KOPT-K1 (cell line): Measurements from ENCODE around the gene PHACTR3.

Source experiments
- H3K27ac ChIP-seq: fragments of 200-600 bp; sonication (generic); 2 replicates; pipeline ENCODE4 v1.5.1; 2016; ENCODE audit warnings: antibody characterized with exemption, mild to moderate bottlenecking, low read depth, low read length; ENCODE audit not compliant: poor library complexity, severe bottlenecking
- H3K36me3 ChIP-seq: fragments of 200-600 bp; sonication (generic); 2 replicates; pipeline ENCODE4 v1.5.1; 2017; ENCODE audit warnings: antibody characterized with exemption, mild to moderate bottlenecking, low read length, moderate library complexity; ENCODE audit not compliant: insufficient read depth
- H3K9me3 ChIP-seq: fragments of 200-600 bp; sonication (generic); 2 replicates; pipeline ENCODE4 v1.5.1; 2017; ENCODE audit warnings: antibody characterized with exemption, low read length, mild to moderate bottlenecking; ENCODE audit not compliant: insufficient read depth, poor library complexity, severe bottlenecking

The PHACTR3 gene

DNA sequence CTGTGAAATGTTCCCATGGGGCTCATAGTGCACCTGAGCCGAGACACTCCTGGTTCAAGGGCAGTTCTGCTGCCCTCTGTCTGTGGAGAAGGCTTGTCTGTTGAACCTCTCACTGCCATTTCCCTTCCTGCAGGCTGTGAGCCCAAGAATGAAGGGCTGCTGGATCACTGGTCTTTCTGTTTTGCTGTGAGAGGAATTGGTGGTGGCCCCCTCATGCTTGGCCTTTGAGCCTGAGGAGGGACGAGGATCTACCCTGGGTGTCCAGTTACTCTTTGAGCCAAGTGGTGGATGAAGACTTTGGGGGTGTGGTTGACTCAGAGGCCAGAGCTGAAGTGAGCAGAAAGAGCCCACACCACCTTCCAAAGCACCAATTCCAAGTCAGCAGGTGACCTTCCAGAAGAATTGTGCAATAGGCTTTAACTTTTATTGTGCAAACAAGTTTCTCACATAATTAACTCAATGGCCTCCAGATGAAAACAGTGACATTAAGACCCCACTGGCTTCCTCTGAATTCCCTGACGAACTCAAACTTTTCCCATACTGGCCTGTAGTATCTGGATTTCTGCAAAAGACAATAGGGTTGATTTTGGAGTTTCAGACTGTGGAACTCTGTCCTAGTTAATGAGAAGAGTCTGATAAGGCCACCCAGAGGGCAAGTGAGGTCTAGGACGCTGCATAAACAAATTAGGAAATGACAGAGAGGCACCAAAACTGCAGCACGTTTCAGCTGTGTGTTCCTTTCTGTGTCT, 101.5 kb downstream of the PHACTR3 start:
- no peaks in the 10 kb centered on the region for H3K36me3 ChIP-seq

DNA sequence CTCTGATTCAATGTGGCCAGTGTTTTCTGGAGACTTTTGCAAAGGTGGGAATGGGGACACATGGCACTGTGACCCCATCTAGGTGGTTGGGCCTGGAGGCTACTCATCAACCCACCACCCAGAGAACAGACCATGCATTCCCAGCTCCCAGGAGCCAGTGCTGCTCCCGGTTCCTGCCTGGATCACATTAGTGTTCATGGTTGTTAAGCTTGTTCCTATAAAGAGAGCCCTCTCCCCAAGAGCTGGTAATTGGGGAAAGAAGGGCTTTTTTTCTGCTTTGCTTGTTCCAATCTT, 102.0 kb downstream of the PHACTR3 start:
- Histone ChIP-seq H3K27ac (no peak overlapping the region), H3K9me3 (no peaks in the 10 kb centered on the region), H3K36me3 (no peaks in the 10 kb centered on the region)

More for the DNA sequence above, 101.5 kb downstream of the PHACTR3 start:
- Histone ChIP-seq H3K9me3 (no peaks in the 10 kb centered on the region), H3K27ac (no peak overlapping the region)

DNA sequence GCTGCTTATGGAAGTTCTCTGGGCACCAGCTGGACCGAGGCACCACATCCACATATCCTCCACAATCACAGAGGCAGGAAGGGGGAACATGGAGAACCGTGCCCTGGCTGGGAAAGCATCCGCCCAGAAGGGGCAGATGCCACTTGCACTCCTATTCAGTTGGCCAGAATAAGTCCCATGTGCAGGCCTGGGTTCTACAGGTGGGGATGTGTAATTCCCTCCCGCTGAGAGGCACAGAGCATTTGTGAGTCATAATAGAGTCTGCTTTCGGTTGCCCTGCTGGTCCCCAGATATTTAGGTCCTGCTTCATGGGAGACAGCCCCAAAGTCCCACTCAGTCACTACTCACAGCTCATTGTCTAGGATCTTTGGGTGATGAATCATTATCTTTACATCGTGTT, 104.0 kb downstream of the PHACTR3 start:
- H3K27ac ChIP-seq, result no peak overlapping the region
- no peaks in the 10 kb centered on the region for H3K36me3 ChIP-seq
- H3K9me3 ChIP-seq, result no peaks in the 10 kb centered on the region

DNA sequence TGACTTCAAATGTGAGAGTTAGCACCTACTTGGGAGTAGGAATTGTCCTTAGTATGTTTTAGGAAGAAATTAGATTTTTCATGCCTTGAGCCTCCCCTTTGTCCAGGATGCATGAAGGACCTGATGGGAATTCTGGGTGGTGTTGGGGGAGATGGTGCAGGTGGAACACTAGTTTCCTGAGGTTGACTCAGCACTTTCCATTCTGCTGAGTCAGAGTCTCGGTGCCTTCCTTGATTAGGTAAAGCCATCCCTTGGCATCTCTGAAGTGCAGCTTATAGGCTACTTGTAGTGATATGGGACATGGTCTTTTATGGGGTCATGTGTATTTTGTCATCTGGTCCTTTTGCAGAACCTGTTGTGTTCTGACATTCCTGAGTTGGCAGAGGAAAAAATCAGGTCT, 105.3 kb downstream of the PHACTR3 start:
- Histone ChIP-seq H3K27ac (no peak overlapping the region), H3K36me3 (no peaks in the 10 kb centered on the region), H3K9me3 (no peaks in the 10 kb centered on the region)

DNA sequence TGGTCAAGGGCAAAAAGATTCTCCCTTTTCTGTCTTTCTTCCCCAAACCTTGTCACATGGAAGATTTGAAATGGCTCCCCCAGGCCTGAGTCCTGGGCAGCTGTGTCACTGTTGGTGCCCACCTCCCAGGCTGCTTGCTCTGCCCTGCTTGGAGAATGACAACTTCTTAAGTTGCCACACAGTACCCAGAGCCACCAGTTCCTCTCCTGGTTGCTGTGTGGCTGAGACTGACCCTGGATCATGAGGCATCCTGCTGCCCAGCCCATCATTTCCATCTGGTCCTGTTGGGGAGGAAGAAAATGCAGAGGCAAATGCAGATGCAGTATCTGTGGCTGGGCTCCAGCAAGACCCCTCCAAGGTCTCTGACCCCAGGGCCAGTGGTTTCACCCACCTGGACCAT, 113.7 kb downstream of the PHACTR3 start:
- H3K9me3 ChIP-seq, result no peaks in the 10 kb centered on the region
- no peak overlapping the region for H3K27ac ChIP-seq
- H3K36me3 ChIP-seq, result no peaks in the 10 kb centered on the region

DNA sequence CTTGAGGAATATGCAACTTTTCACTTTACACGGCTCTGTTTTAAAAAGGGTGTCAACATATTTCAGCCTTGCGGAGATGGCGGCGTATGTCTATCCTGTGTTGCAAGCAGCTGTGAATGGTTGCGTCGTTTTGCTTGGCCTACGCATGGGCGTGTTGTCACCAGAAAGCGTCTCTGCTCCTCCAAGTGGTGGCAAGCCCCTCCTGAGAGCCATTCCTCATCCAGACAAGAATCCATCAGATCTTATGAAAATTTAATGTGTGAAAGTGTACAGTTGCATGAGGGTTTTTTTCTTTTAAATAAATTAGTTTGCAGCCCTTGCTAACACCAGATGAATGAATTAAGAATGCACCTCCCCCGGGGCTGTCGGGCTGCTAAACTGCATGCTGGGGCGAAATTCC, 114.4 kb downstream of the PHACTR3 start:
- no peaks in the 10 kb centered on the region for H3K9me3 ChIP-seq
- no peak overlapping the region for H3K27ac ChIP-seq
- no peaks in the 10 kb centered on the region for H3K36me3 ChIP-seq

DNA sequence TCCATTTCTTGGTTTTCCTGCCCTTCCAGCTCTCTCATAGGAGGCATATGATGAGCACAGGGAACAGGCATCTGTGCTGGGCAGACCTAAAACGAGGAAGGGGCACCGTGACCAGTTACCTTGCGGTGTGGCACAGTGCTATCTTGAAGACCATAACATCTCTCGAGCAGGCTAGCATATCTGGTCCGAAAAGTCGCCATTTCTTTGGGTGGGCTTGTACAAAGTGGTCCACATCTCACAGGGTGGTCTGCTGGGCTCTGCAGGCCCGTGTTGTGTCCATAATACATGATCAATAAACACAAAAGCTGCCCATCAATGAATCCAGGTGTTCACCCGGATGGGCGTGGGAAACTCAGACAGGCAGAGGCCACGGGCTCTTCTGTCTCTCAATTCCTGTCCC, 115.7 kb downstream of the PHACTR3 start:
- H3K36me3 ChIP-seq, result no peaks in the 10 kb centered on the region
- no peaks in the 10 kb centered on the region for H3K9me3 ChIP-seq
- H3K27ac ChIP-seq, result no peak overlapping the region

DNA sequence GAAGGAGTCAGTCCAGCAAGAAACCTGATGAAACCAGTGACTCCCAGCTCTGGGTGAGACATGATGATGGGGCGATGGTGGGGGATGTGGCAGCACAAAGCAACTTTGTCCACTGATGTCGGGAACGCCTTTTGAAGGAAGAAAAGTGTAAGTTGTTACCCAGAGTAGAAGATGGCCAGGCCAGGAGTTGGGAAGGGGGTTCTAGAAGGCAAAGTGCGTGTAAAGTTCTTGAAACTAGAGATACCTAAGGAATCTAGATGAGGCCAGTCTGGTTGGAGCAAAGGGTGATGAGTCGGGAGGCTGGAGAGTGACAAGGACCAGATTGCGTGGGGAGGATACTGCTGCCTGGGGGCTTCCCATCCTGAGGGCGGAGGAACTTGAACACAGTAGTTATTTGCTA, 117.0 kb downstream of the PHACTR3 start:
- no peaks in the 10 kb centered on the region for H3K36me3 ChIP-seq
- H3K27ac ChIP-seq, result no peak overlapping the region
- no peaks in the 10 kb centered on the region for H3K9me3 ChIP-seq

DNA sequence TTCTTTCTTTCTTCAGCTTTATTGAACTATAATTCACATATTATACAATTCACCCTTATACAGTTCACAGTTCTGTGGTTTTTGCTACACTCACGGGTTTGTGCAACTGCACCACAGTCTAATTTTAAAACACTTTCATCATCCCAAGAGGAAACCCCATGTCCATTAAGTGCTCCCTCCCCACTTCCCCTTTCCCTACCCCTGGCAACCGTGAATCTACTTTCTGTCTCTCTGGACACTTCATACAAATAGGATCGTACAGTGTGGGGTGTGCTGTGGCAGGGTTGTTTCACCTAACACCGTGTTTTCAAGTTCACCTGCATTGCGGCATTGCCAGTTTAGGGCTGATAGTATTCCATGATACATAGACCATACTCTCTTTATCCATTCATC, 118.8 kb downstream of the PHACTR3 start:
- Histone ChIP-seq H3K36me3 (no peaks in the 10 kb centered on the region), H3K27ac (no peak overlapping the region), H3K9me3 (no peaks in the 10 kb centered on the region)

DNA sequence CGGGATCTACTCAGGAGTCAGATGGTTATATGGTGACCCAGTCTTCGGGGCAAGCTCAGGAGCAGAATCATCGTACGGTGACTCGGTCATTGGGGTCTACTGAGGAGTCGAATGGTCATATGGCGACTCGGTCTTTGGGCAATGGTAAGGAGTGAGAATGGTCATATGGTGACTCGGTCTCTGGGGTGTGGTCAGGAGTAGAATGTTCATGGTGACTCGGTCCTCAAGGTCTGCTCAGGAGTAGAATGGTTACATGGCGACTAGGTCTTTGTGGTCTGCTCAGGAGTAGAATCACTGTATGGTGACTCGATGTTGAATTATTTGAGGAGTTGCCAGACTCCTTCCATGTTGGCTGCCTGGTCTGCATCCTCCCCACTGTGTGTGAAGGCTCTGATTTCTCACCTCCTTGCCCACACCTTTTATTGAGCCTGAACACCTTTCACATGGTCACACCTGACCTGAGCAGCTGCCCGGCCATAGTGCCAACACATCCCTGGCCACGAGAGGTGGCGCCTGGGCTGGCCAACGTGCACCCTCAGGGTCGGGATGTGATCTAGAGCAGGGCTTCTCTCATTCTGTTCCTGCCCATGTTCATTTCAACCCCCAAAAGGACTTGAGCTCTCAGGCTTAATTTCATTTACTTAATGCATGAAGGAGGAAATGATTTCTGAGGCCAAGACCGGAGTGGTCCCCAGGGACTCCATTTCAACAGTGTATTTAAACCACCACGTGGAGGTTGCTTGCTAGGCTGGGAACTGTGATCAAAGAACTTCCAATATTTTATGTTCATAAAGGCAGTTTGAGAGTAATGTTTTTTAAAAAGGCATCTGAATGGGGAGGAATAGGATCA, 119.5 kb downstream of the PHACTR3 start:
- Histone ChIP-seq H3K27ac (no peak overlapping the region), H3K36me3 (no peaks in the 10 kb centered on the region), H3K9me3 (no peaks in the 10 kb centered on the region)

DNA sequence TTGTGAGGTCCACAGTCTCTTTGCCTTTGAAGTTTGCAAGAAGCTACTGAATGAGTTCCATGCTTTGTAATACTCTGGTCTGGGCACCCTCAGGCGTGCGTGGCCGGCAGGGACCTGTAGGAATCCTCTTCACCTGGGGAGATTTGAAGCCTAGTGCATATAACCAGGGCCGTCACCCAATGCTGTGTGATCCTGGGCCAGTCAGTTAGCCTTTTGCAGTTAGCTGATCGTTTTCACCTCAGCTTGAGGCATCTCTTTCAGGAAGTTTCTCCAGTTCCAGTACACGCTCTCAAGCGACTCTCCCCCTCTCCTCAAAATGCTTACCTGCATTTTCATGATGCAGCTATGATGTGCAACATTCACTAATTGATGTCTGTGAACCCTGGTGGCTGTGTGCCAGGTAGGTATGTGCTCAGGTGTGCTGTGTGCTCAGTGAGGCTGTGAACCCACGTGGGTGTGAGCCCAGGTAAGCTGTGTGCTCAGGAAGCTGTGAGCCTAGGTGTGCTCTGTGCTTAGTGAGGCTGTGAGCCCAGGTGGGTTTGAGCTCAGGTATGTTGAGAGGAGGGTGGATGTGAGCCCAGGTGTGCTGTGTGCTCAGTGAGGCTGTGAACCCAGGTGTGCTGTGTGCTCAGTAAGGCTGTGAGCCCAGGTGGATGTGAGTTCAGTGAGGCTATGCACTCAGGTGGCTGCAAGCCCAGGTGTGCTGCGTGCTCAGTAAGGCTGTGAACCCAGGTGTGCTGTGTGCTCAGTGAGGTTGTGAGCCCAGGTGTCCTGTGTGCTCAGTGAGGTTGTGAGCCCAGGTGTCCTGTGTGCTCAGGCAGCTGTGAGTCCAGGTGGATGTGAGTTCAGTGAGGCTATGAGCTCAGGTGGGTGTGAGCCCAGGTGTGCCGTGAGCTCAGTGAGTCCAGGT, 120.4 kb downstream of the PHACTR3 start:
- H3K27ac ChIP-seq, result no peak overlapping the region
- no peaks in the 10 kb centered on the region for H3K9me3 ChIP-seq
- no peaks in the 10 kb centered on the region for H3K36me3 ChIP-seq

DNA sequence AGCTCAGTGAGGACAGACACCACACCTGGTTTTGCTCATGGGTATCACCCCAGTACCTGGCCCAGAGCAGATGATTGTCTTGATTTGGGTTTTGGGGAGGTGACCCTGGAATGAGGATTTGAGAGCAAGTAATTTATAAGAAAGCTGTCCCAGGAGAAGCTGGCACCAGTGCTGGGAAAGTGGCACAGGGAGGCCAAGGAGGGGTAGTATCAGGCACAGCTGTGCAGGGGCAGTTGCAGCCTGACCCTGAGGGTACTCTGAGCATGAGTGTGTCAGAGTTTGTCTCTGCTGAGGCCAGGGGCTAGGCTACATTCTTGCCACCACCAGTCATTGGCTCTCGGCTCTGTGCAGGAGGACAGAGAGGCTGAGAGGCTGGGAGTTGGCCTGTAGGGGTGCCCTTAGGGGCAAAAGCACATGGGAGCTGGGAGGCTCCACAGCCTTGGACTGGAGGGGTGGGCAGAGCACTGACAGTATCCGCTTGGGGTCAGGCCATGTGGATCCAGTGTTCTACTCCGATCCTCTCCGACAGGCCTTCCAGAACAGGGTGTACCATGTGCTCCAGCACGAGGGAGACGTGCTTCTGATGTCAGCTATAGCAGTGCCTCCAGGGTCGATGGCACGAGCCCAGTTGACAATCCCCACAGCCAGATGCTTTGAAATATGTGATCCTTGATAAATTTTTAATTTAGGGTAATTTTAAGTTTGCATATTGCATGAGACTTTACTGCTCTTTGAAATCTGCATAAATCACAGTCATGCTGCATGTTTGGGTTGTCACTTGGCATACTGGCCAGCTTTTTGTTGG, 121.3 kb downstream of the PHACTR3 start:
- H3K9me3 ChIP-seq, result no peaks in the 10 kb centered on the region
- no peaks in the 10 kb centered on the region for H3K36me3 ChIP-seq

DNA sequence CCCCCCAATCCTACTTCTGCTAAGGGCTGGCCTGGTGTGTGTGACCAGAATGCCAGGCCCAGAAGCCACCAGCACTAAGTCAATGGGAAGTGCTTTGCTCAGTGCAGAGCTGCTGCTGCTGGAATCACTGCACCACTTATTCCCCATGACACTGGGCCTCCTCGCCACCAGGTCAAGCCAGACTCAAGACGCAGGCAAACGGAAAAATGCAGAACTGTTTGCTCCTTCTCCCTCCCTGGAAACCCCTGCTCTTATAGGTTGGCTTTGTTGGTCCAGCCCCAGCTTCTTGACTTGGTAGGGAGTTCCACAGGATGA, 121.9 kb downstream of the PHACTR3 start:
- H3K9me3 ChIP-seq, result no peaks in the 10 kb centered on the region
- no peak overlapping the region for H3K27ac ChIP-seq
- H3K36me3 ChIP-seq, result no peaks in the 10 kb centered on the region

More for the DNA sequence above, 121.3 kb downstream of the PHACTR3 start:
- H3K27ac ChIP-seq, result no peak overlapping the region

DNA sequence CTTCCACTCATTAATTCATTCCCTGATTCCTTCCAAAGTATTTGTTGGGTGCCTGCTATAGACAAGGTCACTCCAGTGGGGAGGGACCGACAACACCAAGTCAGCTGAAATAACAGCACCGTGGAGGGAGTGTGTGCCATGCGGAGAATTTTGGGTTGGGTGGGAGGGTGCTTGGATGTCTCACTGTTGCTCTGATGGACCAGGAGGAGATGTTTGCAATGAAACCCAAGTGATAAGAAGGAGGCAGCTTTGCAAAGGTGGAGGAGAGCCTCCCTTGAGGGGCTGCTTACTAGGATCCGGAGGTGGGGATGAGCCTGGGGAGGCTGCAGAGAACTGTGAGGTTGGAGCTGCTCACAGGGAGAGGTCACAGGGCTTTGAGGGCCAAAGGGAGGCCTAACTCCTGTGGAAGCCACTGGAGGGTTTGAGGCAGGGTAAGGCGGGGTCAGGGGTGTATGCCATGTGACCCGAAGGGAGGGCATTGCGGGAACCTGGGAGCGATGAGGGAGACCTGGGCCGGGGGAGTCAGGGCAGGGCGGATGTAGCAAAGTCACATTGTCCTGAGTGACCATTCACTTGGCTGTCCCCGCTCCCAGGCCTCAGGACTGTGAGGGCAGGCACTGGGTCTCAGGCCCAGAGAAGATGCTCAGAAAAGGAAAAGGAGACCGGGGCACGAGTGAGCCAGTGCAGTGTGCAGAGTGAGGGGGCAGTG, 124.5 kb downstream of the PHACTR3 start:
- Histone ChIP-seq H3K27ac (no peak overlapping the region), H3K9me3 (no peaks in the 10 kb centered on the region), H3K36me3 (no peaks in the 10 kb centered on the region)
